Tibial nerve (tissue), 4 donors: ENCODE measurements around the gene PITPNM1.

ENCODE experiments used
- CTCF ChIP-seq, 5 experiments: fragments of 200-600 bp in 3 of 5; fragments of 450-650 bp in 2 of 5; sonication (generic) in 3 of 5; IDR thresholded peaks; one replicate each; pipeline ENCODE4 v1.5.1; 2016 to 2019; ENCODE audit warnings: antibody characterized with exemption in 5 of 5, mild to moderate bottlenecking in 3 of 5, moderate library complexity in 2 of 5
- EP300 ChIP-seq, 2 donors: sonication (generic); formaldehyde crosslinking; IDR thresholded peaks; one replicate each; pipeline ENCODE4 v1.6.1; 2017; ENCODE audit warnings: antibody characterized with exemption in 2 of 2, mild to moderate bottlenecking in 1 of 2
- POLR2A ChIP-seq, 2 donors: fragments of 450-650 bp; IDR thresholded peaks; one replicate each; pipeline ENCODE4 v1.6.1; 2017; ENCODE audit warnings: antibody characterized with exemption in 2 of 2, mild to moderate bottlenecking in 2 of 2, moderate library complexity in 2 of 2

GRCh38 chr11:67500831-67501715 lies 4.1 kb downstream of the PITPNM1 start:
- TF ChIP-seq EP300 (IDR thresholded peaks at IDR 0.05) (no peak), CTCF (IDR thresholded peaks at IDR 0.05) (no peak), POLR2A (IDR thresholded peaks at IDR 0.05) (no peak)
